ENCODE measurements around the gene NLRP6. TPM values are rescaled to one million over a fixed set of nuclear protein-coding genes. Genes with fewer than 3 reads are reported as not detected.
"Not testable (repeated sequence)": the region's sequence is repeated elsewhere in the genome, so short reads cannot be mapped to it uniquely, and the experiment has no call there.

Gene NLRP6
- polyA plus RNA-seq, 1 donor: 0.35 TPM

DNA sequence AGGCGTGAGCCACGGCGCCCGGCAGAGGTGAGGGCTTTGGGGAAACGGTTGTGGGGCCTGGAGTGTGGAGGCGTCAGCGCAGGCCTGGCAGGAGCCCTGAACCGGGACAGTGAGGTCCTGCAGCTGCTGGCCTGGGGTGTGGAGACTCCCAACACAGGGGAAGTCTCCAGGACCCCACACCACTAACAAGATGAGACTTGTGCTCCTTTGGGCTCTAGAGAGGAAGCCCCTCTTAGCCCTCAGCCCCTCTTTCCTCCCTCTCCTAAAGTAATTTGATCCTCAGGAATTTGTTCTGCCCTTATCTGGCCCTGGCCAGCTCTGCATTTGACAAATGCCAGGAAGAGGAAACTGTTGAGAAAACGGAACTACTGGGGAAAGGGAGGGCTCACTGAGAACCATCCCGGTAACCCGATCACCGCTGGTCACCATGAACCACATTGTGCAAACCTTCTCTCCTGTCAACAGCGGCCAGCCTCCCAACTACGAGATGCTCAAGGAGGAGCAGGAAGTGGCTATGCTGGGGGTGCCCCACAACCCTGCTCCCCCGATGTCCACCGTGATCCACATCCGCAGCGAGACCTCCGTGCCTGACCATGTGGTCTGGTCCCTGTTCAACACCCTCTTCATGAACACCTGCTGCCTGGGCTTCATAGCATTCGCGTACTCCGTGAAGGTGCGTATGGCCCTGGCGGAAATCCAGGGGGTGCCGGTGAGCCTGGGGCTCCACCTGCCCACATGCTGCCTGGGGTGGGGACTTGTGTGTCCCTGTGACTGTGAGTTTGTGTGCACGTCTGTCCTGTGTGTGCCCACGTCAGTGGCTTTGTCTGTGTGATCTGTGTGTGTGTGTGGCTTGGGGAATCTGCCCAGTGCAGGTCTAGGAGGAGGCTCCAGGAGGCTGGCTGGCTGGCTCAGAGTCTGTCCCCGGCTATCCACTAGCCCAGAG lies 29.8 kb downstream of the NLRP6 start, which contains the start of gene IFITM2:
IFITM2 (plus strand) TSS at position 51 of the 943 bp plus-strand sequence; CDS start at position 428, 377 bp downstream.
- peak; percentile 86 for DNase-seq

DNA sequence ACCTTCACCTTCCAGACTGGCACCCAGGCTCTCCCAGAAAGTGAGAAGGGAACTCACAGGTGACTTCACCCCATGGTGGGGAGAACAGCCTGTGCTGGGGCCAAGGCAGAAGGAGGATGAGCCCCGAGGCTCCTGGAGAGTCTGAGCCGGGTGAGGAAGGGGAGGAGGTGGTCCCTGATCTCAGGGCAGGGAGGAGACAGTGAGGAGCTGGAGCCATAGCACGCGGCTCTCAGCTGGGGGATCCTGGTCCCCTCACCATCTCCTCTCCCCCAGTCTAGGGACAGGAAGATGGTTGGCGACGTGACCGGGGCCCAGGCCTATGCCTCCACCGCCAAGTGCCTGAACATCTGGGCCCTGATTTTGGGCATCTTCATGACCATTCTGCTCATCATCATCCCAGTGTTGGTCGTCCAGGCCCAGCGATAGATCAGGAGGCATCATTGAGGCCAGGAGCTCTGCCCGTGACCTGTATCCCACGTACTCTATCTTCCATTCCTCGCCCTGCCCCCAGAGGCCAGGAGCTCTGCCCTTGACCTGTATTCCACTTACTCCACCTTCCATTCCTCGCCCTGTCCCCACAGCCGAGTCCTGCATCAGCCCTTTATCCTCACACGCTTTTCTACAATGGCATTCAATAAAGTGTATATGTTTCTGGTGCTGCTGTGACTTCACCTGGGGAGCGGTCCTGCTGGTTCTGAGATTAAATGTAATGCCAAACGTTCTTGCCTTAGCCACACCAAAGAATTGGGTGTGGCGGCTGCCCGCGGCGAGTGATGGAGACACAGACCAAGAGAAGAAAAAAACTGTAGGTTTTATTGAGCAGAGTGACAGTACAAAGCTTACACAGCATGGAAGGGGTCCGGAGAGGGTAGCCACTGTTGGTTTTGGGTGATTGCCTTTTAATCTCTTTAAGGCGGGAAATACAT lies 30.8 kb downstream of the NLRP6 start:
- not testable (repeated sequence) for DNase-seq

DNA sequence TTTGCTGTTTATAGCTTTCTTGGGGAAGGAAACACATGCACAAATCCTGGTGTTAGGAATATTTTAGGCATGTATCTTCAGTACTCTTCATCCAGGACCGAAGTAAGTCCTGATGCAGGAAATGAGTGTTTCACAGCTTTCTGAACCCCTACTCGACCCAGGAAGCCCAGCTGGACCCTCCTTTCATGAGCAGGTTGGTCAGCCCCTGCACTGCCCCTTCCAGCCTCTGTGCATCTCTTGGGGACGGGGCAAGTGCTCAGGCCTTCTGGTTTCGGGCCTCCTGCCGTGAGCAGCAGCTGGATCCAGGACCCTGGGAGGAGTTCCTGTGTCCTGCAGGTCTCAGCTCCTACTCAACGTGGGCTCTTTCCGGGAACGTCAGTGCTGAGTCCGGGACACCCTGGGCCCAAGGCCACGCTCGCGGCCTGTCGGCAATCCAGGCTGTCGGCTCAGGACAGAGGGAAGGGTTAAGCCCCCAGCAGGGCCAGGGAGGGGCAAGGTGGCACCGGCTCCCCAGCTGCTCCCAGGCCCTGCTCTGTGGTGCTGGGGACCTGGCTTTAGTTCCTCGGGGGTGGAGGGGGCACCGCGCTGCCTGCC lies 31.9 kb downstream of the NLRP6 start:
- not testable (repeated sequence) for DNase-seq

DNA sequence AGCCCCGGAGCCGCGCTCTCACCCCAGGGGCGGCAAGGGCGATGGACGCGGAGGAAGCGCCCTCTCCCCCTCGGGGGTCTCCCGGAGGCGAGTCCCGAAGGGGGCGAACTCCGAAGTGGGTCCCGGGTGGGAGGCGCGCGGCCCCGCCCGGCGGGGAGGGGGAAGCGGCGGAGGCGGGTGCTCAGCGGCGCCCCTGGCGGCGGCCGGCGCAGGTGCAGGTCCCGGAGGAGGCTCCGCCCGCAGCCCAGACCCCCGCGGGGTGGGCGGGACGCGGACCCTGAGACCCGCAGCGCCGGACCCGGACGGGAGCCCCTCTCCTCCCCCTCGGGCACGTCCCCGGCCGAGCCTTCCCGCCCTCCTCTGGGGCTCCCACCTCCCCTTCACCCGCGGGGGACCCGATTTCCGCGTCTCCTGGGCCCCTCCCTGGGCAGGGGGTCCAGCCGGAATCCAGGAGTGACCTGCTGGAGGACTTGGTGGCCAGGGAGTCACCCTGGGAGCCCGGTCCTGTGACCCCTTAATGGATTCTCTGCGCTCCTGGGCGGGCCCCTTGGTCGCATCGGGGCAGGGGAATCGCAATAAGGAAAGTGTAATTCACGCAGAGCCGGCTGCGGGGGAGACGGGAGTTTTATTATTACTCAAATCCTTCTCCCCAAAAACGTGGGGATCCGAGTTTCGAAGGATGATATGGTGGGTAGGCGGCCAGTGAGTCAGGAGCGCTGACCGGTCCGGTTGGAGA lies 33.0 kb downstream of the NLRP6 start:
- not testable (repeated sequence) for DNase-seq

DNA sequence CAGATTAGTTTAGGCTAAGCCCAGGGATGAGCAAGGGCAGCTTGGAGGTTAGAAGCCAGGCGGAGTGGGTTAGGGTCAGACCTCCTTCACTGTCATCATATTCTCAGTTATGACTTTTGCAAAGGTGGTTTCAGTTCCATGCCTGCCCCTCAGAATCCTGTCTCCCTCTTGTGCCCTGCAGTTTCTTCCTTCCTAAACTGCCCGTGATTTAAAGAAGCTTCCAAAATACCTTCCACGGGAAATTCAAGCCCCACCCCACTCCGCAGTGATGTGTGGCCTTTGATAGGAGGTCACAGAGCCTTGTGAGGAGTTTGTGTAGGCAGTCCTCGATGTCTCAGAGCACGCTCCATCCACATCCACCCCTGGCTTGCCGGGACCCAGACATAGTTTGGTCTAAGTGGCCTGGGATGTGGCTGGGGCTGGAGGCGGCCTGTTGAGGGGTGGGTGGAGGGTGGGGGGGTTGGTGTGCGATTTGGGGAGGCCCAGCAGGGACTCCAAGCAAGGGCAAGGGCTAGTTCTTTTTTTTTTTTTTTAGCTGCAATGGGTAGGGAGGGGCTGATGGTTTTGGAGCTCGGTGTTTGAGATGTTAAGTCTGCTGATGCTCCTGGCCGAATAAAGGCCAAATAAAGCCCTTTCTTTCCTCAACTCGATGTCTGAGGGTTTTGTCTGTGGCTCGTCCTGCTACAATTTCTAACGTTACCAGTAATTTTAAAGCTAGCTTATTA lies 34.0 kb downstream of the NLRP6 start:
- no peak for DNase-seq

DNA sequence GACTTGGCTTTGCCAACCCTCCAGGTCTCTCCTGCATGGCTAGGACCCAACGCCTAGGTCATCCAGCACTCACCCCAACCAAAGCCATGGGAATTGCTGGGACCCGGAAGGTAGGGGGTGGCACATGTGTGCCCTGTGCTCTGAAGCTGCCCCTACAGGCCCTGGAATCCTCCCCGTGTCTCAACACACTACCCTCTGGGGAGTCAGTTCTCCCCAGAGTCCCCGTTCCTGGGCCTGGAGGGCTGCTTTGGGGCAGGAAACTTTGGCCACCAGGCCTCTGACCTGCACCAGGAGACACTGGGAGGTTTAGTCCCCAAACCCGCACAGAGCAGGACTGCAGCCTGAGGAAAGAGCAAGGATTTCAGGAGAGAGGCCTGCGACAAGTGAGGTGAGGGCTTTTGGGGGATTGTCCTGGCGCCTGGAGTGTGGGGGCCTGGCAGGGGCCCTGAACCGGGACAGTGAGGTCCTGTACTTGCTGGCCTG lies 35.1 kb downstream of the NLRP6 start:
- no peak for DNase-seq

DNA sequence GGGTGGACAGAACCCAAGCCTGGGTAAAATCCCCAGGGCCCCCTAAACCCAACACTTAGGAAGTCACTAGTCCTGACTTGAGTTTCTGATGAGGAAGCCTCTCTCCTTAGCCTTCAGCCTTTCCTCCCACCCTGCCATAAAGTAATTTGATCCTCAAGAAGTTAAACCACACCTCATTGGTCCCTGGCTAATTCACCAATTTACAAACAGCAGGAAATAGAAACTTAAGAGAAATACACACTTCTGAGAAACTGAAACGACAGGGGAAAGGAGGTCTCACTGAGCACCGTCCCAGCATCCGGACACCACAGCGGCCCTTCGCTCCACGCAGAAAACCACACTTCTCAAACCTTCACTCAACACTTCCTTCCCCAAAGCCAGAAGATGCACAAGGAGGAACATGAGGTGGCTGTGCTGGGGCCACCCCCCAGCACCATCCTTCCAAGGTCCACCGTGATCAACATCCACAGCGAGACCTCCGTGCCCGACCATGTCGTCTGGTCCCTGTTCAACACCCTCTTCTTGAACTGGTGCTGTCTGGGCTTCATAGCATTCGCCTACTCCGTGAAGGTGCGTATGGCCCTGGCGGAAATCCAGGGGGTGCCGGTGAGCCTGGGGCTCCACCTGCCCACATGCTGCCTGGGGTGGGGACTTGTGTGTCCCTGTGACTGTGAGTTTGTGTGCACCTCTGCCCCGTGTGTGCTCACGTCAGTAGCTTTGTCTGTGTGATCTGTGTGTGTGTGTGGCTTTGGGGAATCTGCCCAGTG lies 35.8 kb downstream of the NLRP6 start, which contains the start of gene IFITM1:
IFITM1 (plus strand) TSS at position 254 of the 767 bp plus-strand sequence; CDS start at position 385, 131 bp downstream.
- peak; percentile 80 for DNase-seq

DNA sequence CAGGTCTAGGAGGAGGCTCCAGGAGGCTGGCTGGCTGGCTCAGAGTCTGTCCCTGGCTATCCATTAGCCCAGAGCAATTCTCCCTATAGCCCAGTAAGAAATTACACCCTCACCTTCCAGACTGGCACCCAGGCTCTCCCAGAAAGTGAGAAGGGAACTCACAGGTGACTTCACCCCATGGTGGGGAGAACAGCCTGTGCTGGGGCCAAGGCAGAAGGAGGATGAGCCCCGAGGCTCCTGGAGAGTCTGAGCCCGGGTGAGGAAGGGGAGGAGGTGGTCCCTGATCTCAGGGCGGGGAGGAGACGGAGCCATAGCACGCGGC lies 36.3 kb downstream of the NLRP6 start:
- DNase-seq: not testable (repeated sequence)

DNA sequence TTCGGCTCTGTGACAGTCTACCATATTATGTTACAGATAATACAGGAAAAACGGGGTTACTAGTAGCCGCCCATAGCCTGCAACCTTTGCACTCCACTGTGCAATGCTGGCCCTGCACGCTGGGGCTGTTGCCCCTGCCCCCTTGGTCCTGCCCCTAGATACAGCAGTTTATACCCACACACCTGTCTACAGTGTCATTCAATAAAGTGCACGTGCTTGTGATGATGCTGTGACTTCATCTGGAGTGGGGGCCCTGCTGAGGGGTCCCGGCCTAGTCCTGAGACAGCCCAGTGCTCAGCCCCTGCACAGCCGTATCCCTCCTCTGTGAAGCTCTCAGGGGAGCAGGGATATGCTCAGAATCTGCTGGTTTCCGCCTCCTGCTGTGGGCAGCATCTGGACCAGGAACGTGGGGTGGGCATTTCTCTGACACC lies 36.9 kb downstream of the NLRP6 start:
- DNase-seq: no peak

DNA sequence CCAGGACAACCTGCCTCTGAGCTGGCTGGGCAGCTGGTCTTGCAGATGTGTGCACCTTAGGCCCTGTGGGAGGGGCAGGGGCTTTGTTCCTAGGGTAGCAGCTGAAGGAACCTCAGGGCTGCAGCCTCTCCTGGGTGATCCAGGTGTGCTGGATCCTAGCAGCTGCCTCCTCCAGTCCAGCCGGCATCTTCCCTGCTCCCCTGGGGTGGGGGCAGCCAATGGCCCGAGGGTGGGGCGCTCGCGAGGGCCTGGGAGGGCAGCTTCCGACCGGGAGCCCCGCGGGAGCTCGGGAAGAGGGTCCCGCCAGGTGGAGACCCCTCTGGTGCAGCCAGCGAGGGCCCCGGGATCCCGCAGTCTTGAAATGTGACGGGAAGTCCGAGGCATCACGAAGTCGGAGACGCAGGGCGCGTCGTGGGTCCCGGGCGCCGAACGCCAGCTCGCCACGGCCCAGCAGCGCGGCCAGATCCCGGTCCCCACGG lies 37.3 kb downstream of the NLRP6 start:
- no peak for DNase-seq

DNA sequence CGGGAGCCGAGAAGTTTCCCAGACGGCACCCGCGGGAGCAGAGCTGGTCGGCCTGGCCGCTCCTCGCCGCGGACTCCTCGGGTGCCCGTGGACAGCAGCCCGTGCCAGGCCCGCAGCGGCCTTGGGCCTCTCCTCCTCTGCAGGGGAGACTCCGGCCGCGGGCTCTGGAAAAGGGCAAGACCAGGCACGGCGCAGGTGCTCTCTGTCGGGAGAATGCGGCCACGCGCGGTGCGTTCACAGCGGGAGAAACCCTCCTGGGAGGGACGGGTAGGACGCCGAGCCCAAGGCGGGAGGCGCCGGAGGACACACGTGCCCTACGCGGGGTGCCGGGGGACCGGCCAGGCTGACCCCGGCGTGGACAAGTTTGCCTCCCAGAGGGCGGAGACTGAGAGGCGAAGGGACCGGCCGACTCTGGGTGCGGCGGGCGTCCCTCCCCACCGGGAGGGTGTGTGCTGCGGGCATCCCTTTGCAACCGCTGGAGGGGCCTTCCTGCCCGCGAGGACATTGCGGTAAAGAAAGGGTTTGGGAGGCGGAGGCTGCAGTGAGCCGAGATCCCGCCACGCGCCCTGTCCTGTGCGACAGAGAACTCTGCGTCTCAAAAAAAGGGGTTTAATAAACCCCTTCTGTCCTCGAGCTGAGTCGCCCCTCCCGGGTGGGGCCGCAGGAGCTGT lies 38.0 kb downstream of the NLRP6 start:
- DNase-seq: no peak

DNA sequence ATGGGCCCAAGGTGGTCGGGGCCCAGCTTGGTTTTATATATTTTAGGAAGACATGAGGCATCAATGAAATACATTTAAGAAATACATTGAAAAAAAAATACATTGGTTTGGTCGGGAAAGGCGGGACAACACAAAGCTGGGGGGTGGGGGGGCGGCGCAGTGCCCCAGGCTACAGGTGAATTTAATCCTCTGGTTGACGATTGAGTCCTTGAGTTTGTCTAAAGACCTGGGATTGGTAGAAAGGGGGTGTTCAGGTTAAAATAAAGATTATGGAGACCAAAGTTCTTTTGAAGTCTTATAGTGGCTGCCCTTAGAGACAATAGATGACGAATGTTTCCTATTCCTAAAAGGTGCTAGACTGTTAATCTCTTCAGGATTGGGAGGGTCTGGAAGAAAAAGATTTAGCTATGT lies 38.7 kb downstream of the NLRP6 start:
- no peak for DNase-seq

DNA sequence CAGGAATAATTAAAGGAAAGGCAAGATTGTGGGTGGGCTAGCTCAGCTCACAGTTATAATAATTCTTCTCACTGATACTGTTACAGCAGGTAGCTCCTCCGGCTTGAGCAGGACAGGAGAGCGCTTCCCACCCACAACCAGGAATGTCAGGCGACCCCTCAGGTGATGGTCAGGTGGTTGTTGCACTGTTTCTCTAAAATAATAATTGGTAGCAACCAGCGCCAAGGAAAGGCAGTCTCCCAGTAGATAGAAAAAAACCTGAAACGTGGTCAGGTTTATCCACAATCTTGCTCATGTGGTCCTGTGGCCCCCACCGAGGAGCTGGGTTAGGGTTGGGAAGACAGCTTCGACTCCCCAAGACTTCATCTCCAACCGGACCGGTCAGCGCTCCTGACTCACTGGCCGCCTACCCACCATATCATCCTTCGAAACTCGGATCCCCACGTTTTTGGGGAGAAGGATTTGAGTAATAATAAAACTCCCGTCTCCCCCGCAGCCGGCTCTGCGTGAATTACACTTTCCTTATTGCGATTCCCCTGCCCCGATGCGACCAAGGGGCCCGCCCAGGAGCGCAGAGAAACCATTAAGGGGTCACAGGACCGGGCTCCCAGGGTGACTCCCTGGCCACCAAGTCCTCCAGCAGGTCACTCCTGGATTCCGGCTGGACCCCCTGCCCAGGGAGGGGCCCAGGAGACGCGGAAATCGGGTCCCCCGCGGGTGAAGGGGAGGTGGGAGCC lies 39.6 kb downstream of the NLRP6 start:
- DNase-seq: not testable (repeated sequence)

DNA sequence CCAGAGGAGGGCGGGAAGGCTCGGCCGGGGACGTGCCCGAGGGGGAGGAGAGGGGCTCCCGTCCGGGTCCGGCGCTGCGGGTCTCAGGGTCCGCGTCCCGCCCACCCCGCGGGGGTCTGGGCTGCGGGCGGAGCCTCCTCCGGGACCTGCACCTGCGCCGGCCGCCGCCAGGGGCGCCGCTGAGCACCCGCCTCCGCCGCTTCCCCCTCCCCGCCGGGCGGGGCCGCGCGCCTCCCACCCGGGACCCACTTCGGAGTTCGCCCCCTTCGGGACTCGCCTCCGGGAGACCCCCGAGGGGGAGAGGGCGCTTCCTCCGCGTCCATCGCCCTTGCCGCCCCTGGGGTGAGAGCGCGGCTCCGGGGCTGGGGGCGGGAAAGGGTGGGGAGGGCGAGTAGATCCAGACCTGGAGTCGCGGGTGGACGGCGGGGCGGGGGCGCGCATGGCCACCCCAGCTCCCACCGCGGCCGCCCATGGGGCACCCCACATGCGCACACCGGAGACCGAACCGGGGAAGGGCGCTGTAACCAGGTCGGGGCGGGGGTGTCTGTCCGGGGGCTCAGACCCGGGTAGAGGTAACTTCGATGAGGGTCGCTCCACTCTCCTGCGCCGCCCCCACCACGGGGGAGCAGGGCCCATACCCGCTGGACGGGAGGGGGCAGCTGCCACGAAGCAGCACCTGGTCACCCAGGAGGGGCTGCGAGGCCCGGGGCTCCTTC lies 40.4 kb downstream of the NLRP6 start:
- DNase-seq: not testable (repeated sequence)

DNA sequence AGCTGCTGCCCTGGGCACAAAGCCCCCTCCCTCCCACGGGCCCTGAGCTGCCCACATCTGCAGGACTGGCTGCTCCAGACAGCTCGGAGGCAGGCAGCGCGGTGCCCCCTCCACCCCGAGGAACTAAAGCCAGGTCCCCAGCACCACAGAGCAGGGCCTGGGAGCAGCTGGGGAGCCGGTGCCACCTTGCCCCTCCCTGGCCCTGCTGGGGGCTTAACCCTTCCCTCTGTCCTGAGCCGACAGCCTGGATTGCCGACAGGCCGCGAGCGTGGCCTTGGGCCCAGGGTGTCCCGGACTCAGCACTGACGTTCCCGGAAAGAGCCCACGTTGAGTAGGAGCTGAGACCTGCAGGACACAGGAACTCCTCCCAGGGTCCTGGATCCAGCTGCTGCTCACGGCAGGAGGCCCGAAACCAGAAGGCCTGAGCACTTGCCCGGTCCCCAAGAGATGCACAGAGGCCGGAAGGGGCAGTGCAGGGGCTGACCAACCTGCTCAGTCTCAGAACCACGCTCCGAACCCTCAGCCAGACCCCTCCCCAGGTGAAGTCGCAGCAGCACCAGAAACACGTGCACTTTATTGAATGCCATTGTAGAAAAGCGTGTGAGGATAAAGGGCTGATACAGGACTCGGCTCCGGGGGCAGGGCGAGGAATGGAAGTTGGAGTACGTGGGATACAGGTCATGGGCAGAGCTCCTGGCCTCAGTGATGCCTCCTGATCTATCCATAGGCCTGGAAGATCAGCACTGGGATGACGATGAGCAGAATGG lies 41.1 kb downstream of the NLRP6 start:
- DNase-seq: not testable (repeated sequence)

DNA sequence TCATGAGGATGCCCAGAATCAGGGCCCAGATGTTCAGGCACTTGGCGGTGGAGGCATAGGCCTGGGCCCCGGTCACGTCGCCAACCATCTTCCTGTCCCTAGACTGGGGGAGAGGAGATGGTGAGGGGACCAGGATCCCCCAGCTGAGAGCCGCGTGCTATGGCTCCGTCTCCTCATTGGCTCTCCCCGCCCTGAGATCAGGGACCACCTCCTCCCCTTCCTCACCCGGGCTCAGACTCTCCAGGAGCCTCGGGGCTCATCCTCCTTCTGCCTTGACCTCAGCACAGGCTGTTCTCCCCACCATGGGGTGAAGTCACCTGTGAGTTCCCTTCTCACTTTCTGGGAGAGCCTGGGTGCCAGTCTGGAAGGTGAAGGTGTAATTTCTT lies 41.7 kb downstream of the NLRP6 start:
- DNase-seq: not testable (repeated sequence)

DNA sequence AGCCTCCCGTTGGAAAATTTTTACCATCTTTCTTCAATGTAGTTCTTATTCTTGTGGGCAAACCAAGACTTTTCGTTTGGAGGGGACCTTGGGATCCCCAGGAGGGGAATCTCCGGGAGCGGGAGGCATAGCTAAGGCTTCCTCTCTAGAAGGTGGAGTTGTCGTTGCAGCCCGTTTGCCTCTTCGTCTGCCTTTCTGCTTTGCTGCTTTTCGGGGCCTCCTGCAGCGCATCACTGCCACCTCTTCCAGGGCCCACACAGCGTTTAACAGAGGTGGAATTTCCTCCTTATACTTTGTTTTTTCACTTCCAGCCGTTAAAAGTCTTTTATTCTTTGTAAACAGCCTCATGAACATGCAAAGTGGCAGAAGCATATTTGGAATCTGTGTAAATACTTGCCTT lies 45.9 kb downstream of the NLRP6 start:
- DNase-seq: no peak

All from left kidney (tissue), 2 donors.